ENCODE measurements around the gene CEP350.

DNA sequence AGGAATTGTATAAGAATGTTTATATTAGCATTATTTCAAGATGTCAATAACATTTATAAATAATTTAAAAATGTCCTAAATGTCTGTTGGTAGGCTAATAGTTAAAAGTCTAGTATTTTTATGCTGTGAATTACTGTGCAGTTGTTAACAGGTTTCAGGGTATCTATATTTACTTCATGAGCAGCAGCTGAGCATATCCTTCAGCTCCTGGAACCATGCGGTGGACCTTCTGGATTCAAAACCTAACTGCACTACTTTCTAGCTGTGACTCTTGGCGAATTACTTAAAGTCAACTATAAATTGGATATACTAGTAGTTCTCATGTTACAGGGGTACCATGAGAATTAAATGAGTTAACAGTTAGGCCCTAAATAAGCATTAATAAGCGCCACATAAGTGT lies 3.7 kb downstream of the CEP350 start:
- no peak for TF ChIP-seq POLR2A (IDR thresholded peaks at IDR 0.05)
- TF ChIP-seq, protein P1, sequence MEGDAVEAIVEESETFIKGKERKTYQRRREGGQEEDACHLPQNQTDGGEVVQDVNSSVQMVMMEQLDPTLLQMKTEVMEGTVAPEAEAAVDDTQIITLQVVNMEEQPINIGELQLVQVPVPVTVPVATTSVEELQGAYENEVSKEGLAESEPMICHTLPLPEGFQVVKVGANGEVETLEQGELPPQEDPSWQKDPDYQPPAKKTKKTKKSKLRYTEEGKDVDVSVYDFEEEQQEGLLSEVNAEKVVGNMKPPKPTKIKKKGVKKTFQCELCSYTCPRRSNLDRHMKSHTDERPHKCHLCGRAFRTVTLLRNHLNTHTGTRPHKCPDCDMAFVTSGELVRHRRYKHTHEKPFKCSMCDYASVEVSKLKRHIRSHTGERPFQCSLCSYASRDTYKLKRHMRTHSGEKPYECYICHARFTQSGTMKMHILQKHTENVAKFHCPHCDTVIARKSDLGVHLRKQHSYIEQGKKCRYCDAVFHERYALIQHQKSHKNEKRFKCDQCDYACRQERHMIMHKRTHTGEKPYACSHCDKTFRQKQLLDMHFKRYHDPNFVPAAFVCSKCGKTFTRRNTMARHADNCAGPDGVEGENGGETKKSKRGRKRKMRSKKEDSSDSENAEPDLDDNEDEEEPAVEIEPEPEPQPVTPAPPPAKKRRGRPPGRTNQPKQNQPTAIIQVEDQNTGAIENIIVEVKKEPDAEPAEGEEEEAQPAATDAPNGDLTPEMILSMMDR (IDR thresholded peaks at IDR 0.05), result no peak
- no peak for TF ChIP-seq POLR2AphosphoS5 (IDR thresholded peaks at IDR 0.05)
